GM23338 (cell line): ENCODE results near the gene CHN2. TPM values are rescaled to one million over a fixed set of nuclear protein-coding genes. Genes with fewer than 3 reads are reported as not detected.

Experiments
- ATAC-seq: fragments of 200-7000 bp; cut with Tn5 transposase; 3 replicates; pipeline ENCODE4 v1.9.1; 2020
- DNase-seq: peaks from one replicate; pipeline ENCODE4 v3.0.0-alpha.2; 2015; ENCODE audit warnings: low spot score
- H2AFZ ChIP-seq: fragments of 200-600 bp; sonication (generic); 2 replicates; pipeline ENCODE4 v1.8.0; 2016; ENCODE audit warnings: antibody characterized with exemption, mild to moderate bottlenecking, moderate library complexity
- H3F3A ChIP-seq: fragments of 200-600 bp; sonication (generic); replicated peaks from 2 replicates; pipeline ENCODE4 v1.8.0; 2017; ENCODE audit warnings: antibody characterized with exemption, mixed run types, low read depth
- H3K27ac ChIP-seq: fragments of 200-600 bp; sonication (generic); 2 replicates; pipeline ENCODE4 v1.6.1; 2016; ENCODE audit warnings: low read depth
- H3K27me3 ChIP-seq: fragments of 200-600 bp; sonication (generic); 2 replicates; pipeline ENCODE4 v1.8.0; 2016; ENCODE audit warnings: mild to moderate bottlenecking, mixed run types, moderate library complexity; ENCODE audit not compliant: insufficient read depth
- H3K36me3 ChIP-seq: fragments of 200-600 bp; sonication (generic); 2 replicates; pipeline ENCODE4 v1.8.0; 2016; ENCODE audit warnings: mild to moderate bottlenecking; ENCODE audit not compliant: insufficient read depth
- H3K4me1 ChIP-seq: fragments of 200-600 bp; sonication (generic); 2 replicates; pipeline ENCODE4 v1.8.0; 2016; ENCODE audit warnings: mild to moderate bottlenecking, moderate library complexity; ENCODE audit not compliant: insufficient read depth
- H3K4me2 ChIP-seq: fragments of 200-600 bp; sonication (generic); 2 replicates; pipeline ENCODE4 v1.7.1; 2017; ENCODE audit warnings: mixed run types
- H3K4me3 ChIP-seq: fragments of 200-600 bp; sonication (generic); 2 replicates; pipeline ENCODE4 v1.6.1; 2016; ENCODE audit warnings: mixed run types
- H3K79me2 ChIP-seq: fragments of 200-600 bp; sonication (generic); replicated peaks from 2 replicates; pipeline ENCODE4 v1.8.0; 2017; ENCODE audit warnings: mild to moderate bottlenecking; ENCODE audit not compliant: insufficient read depth
- H3K9me2 ChIP-seq: fragments of 200-600 bp; sonication (generic); 2 replicates; pipeline ENCODE4 v1.8.0; 2017; ENCODE audit not compliant: insufficient read depth
- H4K20me1 ChIP-seq: fragments of 200-600 bp; sonication (generic); replicated peaks from 2 replicates; pipeline ENCODE4 v1.8.0; 2017; ENCODE audit warnings: mild to moderate bottlenecking; ENCODE audit not compliant: insufficient read depth
- H3K27ac Mint-ChIP-seq: 2 replicates; pipeline ENCODE4 v1.8.0; 2020; ENCODE audit warnings: inconsistent platforms, mild to moderate bottlenecking, moderate library complexity, mixed read lengths
- H3K27me3 Mint-ChIP-seq: 3 replicates; pipeline ENCODE4 v1.8.0; 2022; ENCODE audit warnings: low read depth, mild to moderate bottlenecking, moderate library complexity, mixed read lengths, inconsistent platforms; ENCODE audit not compliant: insufficient read depth, poor library complexity
- H3K36me3 Mint-ChIP-seq: 3 replicates; pipeline ENCODE4 v1.8.0; 2021; ENCODE audit warnings: low read depth, mild to moderate bottlenecking, inconsistent platforms, moderate library complexity, mixed read lengths
- H3K4me1 Mint-ChIP-seq: 3 replicates; pipeline ENCODE4 v1.8.0; 2020; ENCODE audit warnings: mild to moderate bottlenecking, inconsistent platforms, mixed read lengths
- H3K4me3 Mint-ChIP-seq: 3 replicates; pipeline ENCODE4 v1.8.0; 2021; ENCODE audit warnings: moderate library complexity, mild to moderate bottlenecking, inconsistent platforms, mixed read lengths
- H3K9me3 Mint-ChIP-seq: 3 replicates; pipeline ENCODE4 v1.8.0; 2020; ENCODE audit warnings: moderate library complexity, mild to moderate bottlenecking, inconsistent platforms, mixed read lengths
- EZH2 ChIP-seq: fragments of 200-600 bp; sonication (generic); IDR thresholded peaks from one replicate; pipeline ENCODE4 v1.8.0; 2017; ENCODE audit warnings: antibody characterized with exemption, mild to moderate bottlenecking, low read depth; ENCODE audit not compliant: unreplicated experiment
- EZH2phosphoT487 ChIP-seq: fragments of 200-600 bp; sonication (generic); IDR thresholded peaks from one replicate; pipeline ENCODE4 v1.8.1; 2018; ENCODE audit warnings: antibody characterized with exemption; ENCODE audit not compliant: unreplicated experiment
- JUNB ChIP-seq: IDR thresholded peaks from one replicate; pipeline ENCODE4 v1.6.1; 2016; ENCODE audit warnings: antibody characterized with exemption; ENCODE audit not compliant: unreplicated experiment
- NANOG ChIP-seq: IDR thresholded peaks from 2 replicates; pipeline ENCODE4 v1.6.1; 2016; ENCODE audit warnings: antibody characterized with exemption, borderline replicate concordance
- POLR2AphosphoS5 ChIP-seq: IDR thresholded peaks from 2 replicates; pipeline ENCODE4 v1.6.1; 2016; ENCODE audit warnings: antibody characterized with exemption, low read depth
- STAT1 ChIP-seq: IDR thresholded peaks from one replicate; pipeline ENCODE4 v1.6.1; 2016; ENCODE audit warnings: antibody characterized with exemption; ENCODE audit not compliant: unreplicated experiment
- ZNF114 ChIP-seq: fragments of 250-450 bp; sonication (Bioruptor Pico); IDR thresholded peaks from 2 replicates; pipeline ENCODE4 v1.5.0; 2020; ENCODE audit warnings: mild to moderate bottlenecking, moderate library complexity
- ZNF331 ChIP-seq: fragments of 250-450 bp; sonication (Bioruptor Pico); IDR thresholded peaks from 2 replicates; pipeline ENCODE4 v1.5.0; 2020; ENCODE audit warnings: low read depth, mild to moderate bottlenecking, moderate library complexity
- polyA plus RNA-seq: library from polyadenylated mRNA; unstranded; fragments of >200 nt; fragmentation: Nextera tagmentation; extraction: Ambion mirVana; gene quantifications from 2 replicates; pipeline ENCODE4 v1.2.1, GENCODE V29; 2016
- total RNA-seq: library from RNA; depleted of rRNA; stranded (reverse); fragments of >200 nt; shearing (Covaris generic); gene quantifications from 2 replicates; pipeline ENCODE4 v1.2.3, GENCODE V29; 2014
- TF ChIP-seq, protein P1 (sequence below): IDR thresholded peaks from one replicate; pipeline ENCODE4 v1.6.1; 2018; ENCODE audit warnings: antibody characterized with exemption; ENCODE audit not compliant: unreplicated experiment
- TF ChIP-seq, protein P2 (sequence below): fragments of 250-450 bp; sonication (Bioruptor Pico); IDR thresholded peaks from 2 replicates; pipeline ENCODE4 v1.5.0; 2020; ENCODE audit warnings: mild to moderate bottlenecking, moderate library complexity

Gene CHN2
- total and polyA plus RNA-seq, 2 experiments from 2014 or later = 6.1 to 7.5 TPM

DNA sequence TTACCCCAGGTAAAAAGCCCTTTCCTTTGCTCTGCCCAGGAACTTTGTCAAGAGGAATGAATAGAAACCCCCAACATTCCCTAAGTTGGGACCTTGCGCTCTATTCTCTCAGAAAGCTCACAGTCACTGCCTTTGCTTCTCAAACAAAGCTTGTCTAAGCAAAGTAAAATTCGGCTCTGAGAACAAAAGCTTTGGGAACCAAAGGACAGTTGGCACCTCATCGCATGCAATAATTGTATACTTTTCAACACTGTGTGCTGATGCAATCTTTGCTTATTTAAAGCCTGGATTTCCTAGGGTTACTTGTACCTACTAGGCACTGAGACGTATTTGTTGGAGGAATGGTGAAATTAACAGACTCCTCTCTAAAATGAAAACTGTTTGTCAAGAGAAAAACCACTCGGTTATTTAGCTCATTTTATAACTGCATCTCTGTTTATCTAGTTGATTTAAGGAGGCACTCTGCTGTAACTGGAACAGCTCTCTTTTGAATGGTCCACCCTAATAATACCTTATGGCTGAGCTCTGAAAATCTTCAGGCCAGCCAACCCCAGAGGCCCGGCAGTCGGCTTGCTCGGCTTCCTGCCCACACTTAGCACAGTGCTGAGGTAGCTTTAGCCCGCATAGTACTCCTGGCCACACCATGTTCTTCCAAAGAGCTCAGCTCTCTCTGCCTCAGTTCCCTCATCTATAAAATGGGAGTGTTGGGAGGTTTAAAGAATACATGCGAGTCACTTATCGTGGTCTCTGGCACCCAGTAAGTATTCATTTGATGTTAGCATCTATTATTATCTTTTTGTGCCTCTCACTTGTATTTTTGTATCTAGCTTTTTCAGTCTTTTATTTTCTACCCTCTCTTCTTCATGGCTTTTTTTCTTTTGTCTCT, 288.9 kb downstream of the CHN2 start (continued):
- TF ChIP-seq, protein P1, sequence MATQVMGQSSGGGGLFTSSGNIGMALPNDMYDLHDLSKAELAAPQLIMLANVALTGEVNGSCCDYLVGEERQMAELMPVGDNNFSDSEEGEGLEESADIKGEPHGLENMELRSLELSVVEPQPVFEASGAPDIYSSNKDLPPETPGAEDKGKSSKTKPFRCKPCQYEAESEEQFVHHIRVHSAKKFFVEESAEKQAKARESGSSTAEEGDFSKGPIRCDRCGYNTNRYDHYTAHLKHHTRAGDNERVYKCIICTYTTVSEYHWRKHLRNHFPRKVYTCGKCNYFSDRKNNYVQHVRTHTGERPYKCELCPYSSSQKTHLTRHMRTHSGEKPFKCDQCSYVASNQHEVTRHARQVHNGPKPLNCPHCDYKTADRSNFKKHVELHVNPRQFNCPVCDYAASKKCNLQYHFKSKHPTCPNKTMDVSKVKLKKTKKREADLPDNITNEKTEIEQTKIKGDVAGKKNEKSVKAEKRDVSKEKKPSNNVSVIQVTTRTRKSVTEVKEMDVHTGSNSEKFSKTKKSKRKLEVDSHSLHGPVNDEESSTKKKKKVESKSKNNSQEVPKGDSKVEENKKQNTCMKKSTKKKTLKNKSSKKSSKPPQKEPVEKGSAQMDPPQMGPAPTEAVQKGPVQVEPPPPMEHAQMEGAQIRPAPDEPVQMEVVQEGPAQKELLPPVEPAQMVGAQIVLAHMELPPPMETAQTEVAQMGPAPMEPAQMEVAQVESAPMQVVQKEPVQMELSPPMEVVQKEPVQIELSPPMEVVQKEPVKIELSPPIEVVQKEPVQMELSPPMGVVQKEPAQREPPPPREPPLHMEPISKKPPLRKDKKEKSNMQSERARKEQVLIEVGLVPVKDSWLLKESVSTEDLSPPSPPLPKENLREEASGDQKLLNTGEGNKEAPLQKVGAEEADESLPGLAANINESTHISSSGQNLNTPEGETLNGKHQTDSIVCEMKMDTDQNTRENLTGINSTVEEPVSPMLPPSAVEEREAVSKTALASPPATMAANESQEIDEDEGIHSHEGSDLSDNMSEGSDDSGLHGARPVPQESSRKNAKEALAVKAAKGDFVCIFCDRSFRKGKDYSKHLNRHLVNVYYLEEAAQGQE = no peak
- TF ChIP-seq NANOG (no peak), EZH2 (no peak), ZNF114 (CRISPR knock-in tag) (no peak)

DNA sequence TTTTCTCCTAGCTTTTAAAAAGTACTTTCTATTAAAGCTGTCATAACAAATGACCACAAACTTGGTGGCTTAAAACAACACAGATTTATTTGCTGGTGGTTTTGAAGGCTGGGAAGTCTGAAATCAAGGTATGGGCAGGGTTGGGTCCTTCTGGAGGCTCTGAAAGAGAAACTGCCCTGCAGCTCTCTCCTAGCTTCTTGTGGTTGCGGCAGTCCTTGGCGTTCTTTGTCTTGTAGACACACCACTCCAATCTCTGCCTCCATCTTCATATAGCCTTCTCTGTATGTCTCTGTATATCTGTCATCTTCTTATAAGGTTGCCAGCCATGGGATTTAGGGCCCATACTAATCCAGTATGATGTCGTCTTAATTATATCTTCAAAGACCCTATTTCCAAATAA, 289.7 kb downstream of the CHN2 start:
- Mint-ChIP-seq H3K27me3 (peaks cover 13% of the 10 kb centered on the region), H3K27ac (no peak overlapping the region), H3K4me3 (no peak overlapping the region), H3K36me3 (no peaks in the 10 kb centered on the region), H3K4me1 (peaks cover 32% of the 10 kb centered on the region), H3K9me3 (no peaks in the 10 kb centered on the region)
- peaks cover 17% of the 10 kb centered on the region for H3K4me1 ChIP-seq
- no peaks in the 10 kb centered on the region for H3K36me3 ChIP-seq
- H3K4me2 ChIP-seq = no peak overlapping the region
- no peaks in the 10 kb centered on the region for H3F3A ChIP-seq
- H2AFZ ChIP-seq = no peak overlapping the region
- H3K27ac ChIP-seq = no peak overlapping the region
- DNase-seq (no peak), ATAC-seq (no peak)
- H3K27me3 ChIP-seq = no peaks in the 10 kb centered on the region
- H3K9me2 ChIP-seq = no peaks in the 10 kb centered on the region
- H3K4me3 ChIP-seq = no peak overlapping the region
- no peaks in the 10 kb centered on the region for H3K79me2 ChIP-seq
- H4K20me1 ChIP-seq = no peaks in the 10 kb centered on the region
- TF ChIP-seq, protein P1 = no peak
- TF ChIP-seq EZH2phosphoT487 (no peak), POLR2AphosphoS5 (no peak), NANOG (no peak), ZNF114 (CRISPR knock-in tag) (no peak), STAT1 (no peak), ZNF331 (CRISPR knock-in tag) (no peak), EZH2 (no peak), JUNB (no peak)
- TF ChIP-seq, protein P2, sequence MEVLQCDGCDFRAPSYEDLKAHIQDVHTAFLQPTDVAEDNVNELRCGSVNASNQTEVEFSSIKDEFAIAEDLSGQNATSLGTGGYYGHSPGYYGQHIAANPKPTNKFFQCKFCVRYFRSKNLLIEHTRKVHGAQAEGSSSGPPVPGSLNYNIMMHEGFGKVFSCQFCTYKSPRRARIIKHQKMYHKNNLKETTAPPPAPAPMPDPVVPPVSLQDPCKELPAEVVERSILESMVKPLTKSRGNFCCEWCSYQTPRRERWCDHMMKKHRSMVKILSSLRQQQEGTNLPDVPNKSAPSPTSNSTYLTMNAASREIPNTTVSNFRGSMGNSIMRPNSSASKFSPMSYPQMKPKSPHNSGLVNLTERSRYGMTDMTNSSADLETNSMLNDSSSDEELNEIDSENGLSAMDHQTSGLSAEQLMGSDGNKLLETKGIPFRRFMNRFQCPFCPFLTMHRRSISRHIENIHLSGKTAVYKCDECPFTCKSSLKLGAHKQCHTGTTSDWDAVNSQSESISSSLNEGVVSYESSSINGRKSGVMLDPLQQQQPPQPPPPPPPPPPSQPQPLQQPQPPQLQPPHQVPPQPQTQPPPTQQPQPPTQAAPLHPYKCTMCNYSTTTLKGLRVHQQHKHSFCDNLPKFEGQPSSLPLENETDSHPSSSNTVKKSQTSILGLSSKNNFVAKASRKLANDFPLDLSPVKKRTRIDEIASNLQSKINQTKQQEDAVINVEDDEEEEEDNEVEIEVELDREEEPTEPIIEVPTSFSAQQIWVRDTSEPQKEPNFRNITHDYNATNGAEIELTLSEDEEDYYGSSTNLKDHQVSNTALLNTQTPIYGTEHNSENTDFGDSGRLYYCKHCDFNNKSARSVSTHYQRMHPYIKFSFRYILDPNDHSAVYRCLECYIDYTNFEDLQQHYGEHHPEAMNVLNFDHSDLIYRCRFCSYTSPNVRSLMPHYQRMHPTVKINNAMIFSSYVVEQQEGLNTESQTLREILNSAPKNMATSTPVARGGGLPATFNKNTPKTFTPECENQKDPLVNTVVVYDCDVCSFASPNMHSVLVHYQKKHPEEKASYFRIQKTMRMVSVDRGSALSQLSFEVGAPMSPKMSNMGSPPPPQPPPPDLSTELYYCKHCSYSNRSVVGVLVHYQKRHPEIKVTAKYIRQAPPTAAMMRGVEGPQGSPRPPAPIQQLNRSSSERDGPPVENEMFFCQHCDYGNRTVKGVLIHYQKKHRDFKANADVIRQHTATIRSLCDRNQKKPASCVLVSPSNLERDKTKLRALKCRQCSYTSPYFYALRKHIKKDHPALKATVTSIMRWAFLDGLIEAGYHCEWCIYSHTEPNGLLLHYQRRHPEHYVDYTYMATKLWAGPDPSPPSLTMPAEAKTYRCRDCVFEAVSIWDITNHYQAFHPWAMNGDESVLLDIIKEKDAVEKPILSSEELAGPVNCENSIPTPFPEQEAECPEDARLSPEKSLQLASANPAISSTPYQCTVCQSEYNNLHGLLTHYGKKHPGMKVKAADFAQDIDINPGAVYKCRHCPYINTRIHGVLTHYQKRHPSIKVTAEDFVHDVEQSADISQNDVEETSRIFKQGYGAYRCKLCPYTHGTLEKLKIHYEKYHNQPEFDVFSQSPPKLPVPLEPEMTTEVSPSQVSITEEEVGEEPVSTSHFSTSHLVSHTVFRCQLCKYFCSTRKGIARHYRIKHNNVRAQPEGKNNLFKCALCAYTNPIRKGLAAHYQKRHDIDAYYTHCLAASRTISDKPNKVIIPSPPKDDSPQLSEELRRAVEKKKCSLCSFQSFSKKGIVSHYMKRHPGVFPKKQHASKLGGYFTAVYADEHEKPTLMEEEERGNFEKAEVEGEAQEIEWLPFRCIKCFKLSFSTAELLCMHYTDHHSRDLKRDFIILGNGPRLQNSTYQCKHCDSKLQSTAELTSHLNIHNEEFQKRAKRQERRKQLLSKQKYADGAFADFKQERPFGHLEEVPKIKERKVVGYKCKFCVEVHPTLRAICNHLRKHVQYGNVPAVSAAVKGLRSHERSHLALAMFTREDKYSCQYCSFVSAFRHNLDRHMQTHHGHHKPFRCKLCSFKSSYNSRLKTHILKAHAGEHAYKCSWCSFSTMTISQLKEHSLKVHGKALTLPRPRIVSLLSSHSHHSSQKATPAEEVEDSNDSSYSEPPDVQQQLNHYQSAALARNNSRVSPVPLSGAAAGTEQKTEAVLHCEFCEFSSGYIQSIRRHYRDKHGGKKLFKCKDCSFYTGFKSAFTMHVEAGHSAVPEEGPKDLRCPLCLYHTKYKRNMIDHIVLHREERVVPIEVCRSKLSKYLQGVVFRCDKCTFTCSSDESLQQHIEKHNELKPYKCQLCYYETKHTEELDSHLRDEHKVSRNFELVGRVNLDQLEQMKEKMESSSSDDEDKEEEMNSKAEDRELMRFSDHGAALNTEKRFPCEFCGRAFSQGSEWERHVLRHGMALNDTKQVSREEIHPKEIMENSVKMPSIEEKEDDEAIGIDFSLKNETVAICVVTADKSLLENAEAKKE (CRISPR knock-in tag) = no peak
